Loucy (cell line): ENCODE data around the gene ZIM2.

Experiments
- CTCF ChIP-seq: fragments of 200-600 bp; sonication (generic); conservative IDR thresholded peaks from 2 replicates; pipeline ENCODE4 v1.5.1; 2014; ENCODE audit warnings: mild to moderate bottlenecking, antibody characterized with exemption, low read length
- EZH2phosphoT487 ChIP-seq: fragments of 200-600 bp; IDR thresholded peaks from 2 replicates; pipeline ENCODE4 v1.6.1; 2018; ENCODE audit warnings: antibody characterized with exemption, mild to moderate bottlenecking, moderate library complexity, borderline replicate concordance

DNA sequence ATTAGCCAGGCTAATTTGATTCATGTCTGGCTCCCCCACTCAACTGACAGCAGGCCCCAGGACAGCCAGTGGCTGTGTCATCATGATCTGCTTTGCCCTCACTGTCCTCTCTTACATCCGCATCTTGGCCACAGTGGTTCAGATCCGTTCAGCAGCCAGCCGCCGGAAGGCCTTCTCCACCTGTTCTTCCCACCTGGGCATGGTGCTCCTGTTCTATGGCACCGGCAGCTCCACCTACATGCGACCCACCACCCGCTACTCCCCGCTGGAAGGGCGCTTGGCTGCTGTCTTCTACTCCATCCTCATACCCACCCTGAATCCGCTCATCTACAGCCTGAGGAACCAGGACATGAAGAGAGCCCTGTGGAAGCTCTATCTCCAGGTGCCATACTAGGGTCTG, 79.7 kb downstream of the ZIM2 start:
- no peak for TF ChIP-seq CTCF
- TF ChIP-seq EZH2phosphoT487, result no peak
